Gastrocnemius medialis (tissue), 4 donors: ENCODE data around the gene NAALAD2. TPM values are rescaled to one million over a fixed set of nuclear protein-coding genes. Genes with fewer than 3 reads are reported as not detected.
"Not testable (repeated sequence)": the region's sequence is repeated elsewhere in the genome, so short reads cannot be mapped to it uniquely, and the experiment has no call there.

ENCODE experiments used
- ATAC-seq, 2 donors: fragments of 150-250 bp; one replicate each; pipeline ENCODE4 v1.9.1; 2016
- DNase-seq, 2 donors: peaks; one replicate each; pipeline ENCODE4 v3.0.0-alpha.2; 2019
- H3K27ac ChIP-seq, 4 donors: fragments of 200-600 bp; sonication (generic); 1 replicate in 1 of 4; 2 replicates in 3 of 4; pipeline ENCODE4 v1.5.1; 2016 to 2018; ENCODE audit warnings: mild to moderate bottlenecking in 2 of 4, moderate library complexity in 1 of 4
- H3K27me3 ChIP-seq, 3 donors: fragments of 200-600 bp; sonication (generic) in 2 of 3; 1 replicate in 1 of 3; 2 replicates in 2 of 3; pipeline versions ENCODE4 v1.5.1 to v1.6.0; 2016 to 2019; ENCODE audit warnings: mild to moderate bottlenecking in 1 of 3, moderate library complexity in 1 of 3
- H3K36me3 ChIP-seq, 2 donors: fragments of 200-600 bp; sonication (generic) in 1 of 2; one replicate each; pipeline ENCODE4 v1.5.1; 2017 to 2018
- H3K4me1 ChIP-seq, 2 donors: fragments of 200-600 bp; sonication (generic) in 1 of 2; one replicate each; pipeline ENCODE4 v1.5.1; 2016 to 2017; ENCODE audit warnings: mild to moderate bottlenecking in 2 of 2
- H3K4me3 ChIP-seq, 4 donors: fragments of 200-600 bp; sonication (generic) in 3 of 4; 1 replicate in 1 of 4; 2 replicates in 3 of 4; pipeline ENCODE4 v1.5.1; 2016 to 2019; ENCODE audit warnings: mild to moderate bottlenecking in 2 of 4
- H3K9me3 ChIP-seq, 3 donors: fragments of 200-600 bp; sonication (generic) in 2 of 3; 1 replicate in 1 of 3; 2 replicates in 2 of 3; pipeline ENCODE4 v1.5.1; 2016 to 2019
- CTCF ChIP-seq, 5 experiments: fragments of 450-650 bp in 3 of 5; fragments of 200-600 bp in 2 of 5; sonication (generic) in 2 of 5; IDR thresholded peaks in 4 of 5; conservative IDR thresholded peaks in 1 of 5; 1 replicate in 4 of 5; 2 replicates in 1 of 5; pipeline ENCODE4 v1.5.1; 2016 to 2019; ENCODE audit warnings: antibody characterized with exemption in 5 of 5, mild to moderate bottlenecking in 3 of 5, moderate library complexity in 3 of 5
- POLR2A ChIP-seq, 2 donors: fragments of 450-650 bp; IDR thresholded peaks; one replicate each; pipeline ENCODE4 v1.6.1; 2017; ENCODE audit warnings: antibody characterized with exemption in 2 of 2, mild to moderate bottlenecking in 2 of 2, moderate library complexity in 2 of 2
- in situ Hi-C, 4 donors: fragments of 200-750 bp; cut with MboI; loops; one replicate each; pipeline versions ENCODE4 v1.15.0 to v1.8.0; 2017; ENCODE audit warnings: low sequenced_read_pairs in 4 of 4
- intact Hi-C: fragments of 100-400 bp; cut with DNase I; formaldehyde crosslinking; loops from one replicate; pipeline ENCODE4 v1.15.1; 2023; ENCODE audit warnings: low total_unique reads
- total RNA-seq, 4 donors: library from RNA; depleted of rRNA; stranded (reverse); fragments of >200 nt; gene quantifications; one replicate each; pipeline versions ENCODE4 v1.1.0 to v1.2.3, GENCODE V29; 2016

NAALAD2 gene
- total RNA-seq, 4 donors from 2014 or later, result 0.09 to 0.20 TPM; not detected in 2

- Histone ChIP-seq H3K4me1 (peaks cover 0 to 3% of the 10 kb centered on the region in 2 donors), H3K9me3 (no peaks in the 10 kb centered on the region), H3K36me3 (no peaks in the 10 kb centered on the region), H3K27me3 (no peaks in the 10 kb centered on the region), H3K27ac (no peak overlapping the region), H3K4me3 (no peak overlapping the region)
- ATAC-seq, result no peak
- no peak for TF ChIP-seq POLR2A (IDR thresholded peaks at IDR 0.05)
- TF ChIP-seq CTCF (IDR thresholded peaks at IDR 0.05 in 4 of 5, conservative IDR thresholded peaks at IDR 0.05 in 1 of 5), result no peak
- no peak for DNase-seq
- in situ Hi-C loops, result no loop called here
- intact Hi-C loops, result no loop called here
Observed at GRCh38 chr11:90229791-90230190, 95.3 kb downstream of the NAALAD2 start.

- in situ Hi-C loops, result no loop called here
Observed at GRCh38 chr11:90234977-90235376, 100.5 kb downstream of the NAALAD2 start.

GRCh38 chr11:90235526-90235925 lies 101.1 kb downstream of the NAALAD2 start:
- Histone ChIP-seq H3K4me3 (no peak overlapping the region), H3K27ac (no peak overlapping the region), H3K36me3 (no peaks in the 10 kb centered on the region), H3K27me3 (no peaks in the 10 kb centered on the region), H3K4me1 (no peaks in the 10 kb centered on the region), H3K9me3 (no peaks in the 10 kb centered on the region)
- intact Hi-C loops (no loop called here), in situ Hi-C loops (no loop called here)
- ATAC-seq (no peak), DNase-seq (no peak)
- TF ChIP-seq POLR2A (IDR thresholded peaks at IDR 0.05), result no peak
- no peak for TF ChIP-seq CTCF (IDR thresholded peaks at IDR 0.05 in 4 of 5, conservative IDR thresholded peaks at IDR 0.05 in 1 of 5)

More at GRCh38 chr11:90234977-90235376, 100.5 kb downstream of the NAALAD2 start:
- DNase-seq, result no peak
- Histone ChIP-seq H3K4me3 (no peak overlapping the region), H3K36me3 (no peaks in the 10 kb centered on the region), H3K27me3 (no peaks in the 10 kb centered on the region), H3K27ac (no peak overlapping the region), H3K4me1 (no peaks in the 10 kb centered on the region), H3K9me3 (no peaks in the 10 kb centered on the region)
- intact Hi-C loops, result no loop called here
- TF ChIP-seq POLR2A (IDR thresholded peaks at IDR 0.05) (no peak), CTCF (IDR thresholded peaks at IDR 0.05 in 4 of 5, conservative IDR thresholded peaks at IDR 0.05 in 1 of 5) (no peak)
- no peak for ATAC-seq

GRCh38 chr11:90237004-90237403 lies 102.5 kb downstream of the NAALAD2 start:
- DNase-seq (no peak), ATAC-seq (no peak)
- Histone ChIP-seq H3K9me3 (no peaks in the 10 kb centered on the region), H3K4me3 (no peak overlapping the region), H3K27ac (no peak overlapping the region), H3K36me3 (no peaks in the 10 kb centered on the region), H3K4me1 (no peaks in the 10 kb centered on the region), H3K27me3 (no peaks in the 10 kb centered on the region)
- intact Hi-C loops, result no loop called here
- in situ Hi-C loops, result no loop called here
- TF ChIP-seq POLR2A (IDR thresholded peaks at IDR 0.05) (no peak), CTCF (IDR thresholded peaks at IDR 0.05 in 4 of 5, conservative IDR thresholded peaks at IDR 0.05 in 1 of 5) (no peak)

GRCh38 chr11:90239967-90240636 lies 105.6 kb downstream of the NAALAD2 start:
- H3K9me3 ChIP-seq, H3K36me3 ChIP-seq, H3K27me3 ChIP-seq, intact Hi-C loops, H3K4me1 ChIP-seq, in situ Hi-C loops, ATAC-seq, H3K27ac ChIP-seq, DNase-seq, H3K4me3 ChIP-seq: not testable (repeated sequence)
